GM19025 (cell line): ENCODE data around the gene LAMB4.

Experiments used
- ATAC-seq: cut with Tn5 transposase; IDR thresholded peaks from one replicate; pipeline ENCODE4 v1.9.1; 2021; ENCODE audit warnings: mild to moderate bottlenecking, low read depth, moderate library complexity; ENCODE audit not compliant: unreplicated experiment

LAMB4 gene, protein sequence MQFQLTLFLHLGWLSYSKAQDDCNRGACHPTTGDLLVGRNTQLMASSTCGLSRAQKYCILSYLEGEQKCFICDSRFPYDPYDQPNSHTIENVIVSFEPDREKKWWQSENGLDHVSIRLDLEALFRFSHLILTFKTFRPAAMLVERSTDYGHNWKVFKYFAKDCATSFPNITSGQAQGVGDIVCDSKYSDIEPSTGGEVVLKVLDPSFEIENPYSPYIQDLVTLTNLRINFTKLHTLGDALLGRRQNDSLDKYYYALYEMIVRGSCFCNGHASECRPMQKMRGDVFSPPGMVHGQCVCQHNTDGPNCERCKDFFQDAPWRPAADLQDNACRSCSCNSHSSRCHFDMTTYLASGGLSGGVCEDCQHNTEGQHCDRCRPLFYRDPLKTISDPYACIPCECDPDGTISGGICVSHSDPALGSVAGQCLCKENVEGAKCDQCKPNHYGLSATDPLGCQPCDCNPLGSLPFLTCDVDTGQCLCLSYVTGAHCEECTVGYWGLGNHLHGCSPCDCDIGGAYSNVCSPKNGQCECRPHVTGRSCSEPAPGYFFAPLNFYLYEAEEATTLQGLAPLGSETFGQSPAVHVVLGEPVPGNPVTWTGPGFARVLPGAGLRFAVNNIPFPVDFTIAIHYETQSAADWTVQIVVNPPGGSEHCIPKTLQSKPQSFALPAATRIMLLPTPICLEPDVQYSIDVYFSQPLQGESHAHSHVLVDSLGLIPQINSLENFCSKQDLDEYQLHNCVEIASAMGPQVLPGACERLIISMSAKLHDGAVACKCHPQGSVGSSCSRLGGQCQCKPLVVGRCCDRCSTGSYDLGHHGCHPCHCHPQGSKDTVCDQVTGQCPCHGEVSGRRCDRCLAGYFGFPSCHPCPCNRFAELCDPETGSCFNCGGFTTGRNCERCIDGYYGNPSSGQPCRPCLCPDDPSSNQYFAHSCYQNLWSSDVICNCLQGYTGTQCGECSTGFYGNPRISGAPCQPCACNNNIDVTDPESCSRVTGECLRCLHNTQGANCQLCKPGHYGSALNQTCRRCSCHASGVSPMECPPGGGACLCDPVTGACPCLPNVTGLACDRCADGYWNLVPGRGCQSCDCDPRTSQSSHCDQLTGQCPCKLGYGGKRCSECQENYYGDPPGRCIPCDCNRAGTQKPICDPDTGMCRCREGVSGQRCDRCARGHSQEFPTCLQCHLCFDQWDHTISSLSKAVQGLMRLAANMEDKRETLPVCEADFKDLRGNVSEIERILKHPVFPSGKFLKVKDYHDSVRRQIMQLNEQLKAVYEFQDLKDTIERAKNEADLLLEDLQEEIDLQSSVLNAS (N-terminal part only)

DNA sequence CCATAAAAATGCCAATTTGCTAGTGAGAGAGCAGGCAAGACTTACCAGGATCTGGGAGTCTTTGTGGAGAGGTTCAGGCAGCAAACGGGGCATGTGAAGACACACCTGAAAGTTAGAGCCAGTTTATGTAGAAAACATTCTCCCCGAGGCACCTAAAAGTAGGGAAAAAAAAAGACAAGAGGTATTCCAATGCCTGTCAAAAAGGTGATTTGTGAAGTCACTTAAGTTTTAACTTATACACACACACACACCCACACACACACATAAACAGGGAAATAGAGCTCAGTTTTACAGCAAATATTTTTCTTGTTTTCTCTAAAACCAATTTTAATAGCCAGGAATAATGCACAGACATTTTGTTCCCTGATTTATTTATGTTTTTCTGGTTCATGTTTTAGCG is at the start of gene LAMB4:
Gene LAMB4, minus strand, starts transcription at position 101 of the 400 bp plus-strand sequence. CDS start 7,197 bp downstream, outside the sequence.
- ATAC-seq, result no peak

DNA sequence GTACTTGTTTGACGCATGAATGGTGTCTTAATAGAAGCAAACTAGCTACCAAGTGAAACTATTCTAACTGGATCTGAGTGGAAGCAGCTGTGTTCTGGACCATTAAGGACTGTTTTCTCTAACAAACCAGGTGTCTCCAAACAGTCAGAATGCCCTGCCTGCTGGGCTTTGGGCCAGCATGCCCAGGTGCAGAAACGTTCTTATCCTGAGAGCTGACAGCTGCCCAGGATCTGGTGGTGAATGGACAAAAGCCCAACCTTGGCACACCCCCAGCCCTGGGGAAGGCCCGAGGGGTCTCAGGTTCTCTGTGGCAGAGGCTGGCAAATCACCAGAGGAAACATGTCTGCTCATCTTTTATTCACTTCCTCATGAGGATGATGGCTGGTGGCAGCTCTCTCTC is 48.2 kb upstream of the LAMB4 start:
- ATAC-seq, result no peak

DNA sequence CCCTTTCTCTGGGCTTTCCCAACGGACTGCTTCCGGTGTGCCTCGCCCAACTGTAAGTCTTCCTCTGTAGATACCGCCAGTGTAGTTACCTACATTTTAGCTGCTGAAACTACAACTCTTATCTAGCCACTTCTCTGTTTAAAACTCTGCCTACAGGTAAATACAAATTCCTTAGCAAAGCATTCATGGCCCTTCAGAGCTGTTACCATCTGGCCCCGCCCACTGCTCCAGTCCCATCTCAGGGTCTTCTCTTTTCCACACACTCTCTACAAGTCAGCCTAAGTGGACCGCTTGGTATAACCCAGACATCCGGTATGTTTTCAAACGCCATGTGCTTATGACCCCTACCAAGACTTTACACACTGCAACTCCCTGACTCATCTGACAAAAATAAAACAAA is 41.0 kb upstream of the LAMB4 start:
- no peak for ATAC-seq

DNA sequence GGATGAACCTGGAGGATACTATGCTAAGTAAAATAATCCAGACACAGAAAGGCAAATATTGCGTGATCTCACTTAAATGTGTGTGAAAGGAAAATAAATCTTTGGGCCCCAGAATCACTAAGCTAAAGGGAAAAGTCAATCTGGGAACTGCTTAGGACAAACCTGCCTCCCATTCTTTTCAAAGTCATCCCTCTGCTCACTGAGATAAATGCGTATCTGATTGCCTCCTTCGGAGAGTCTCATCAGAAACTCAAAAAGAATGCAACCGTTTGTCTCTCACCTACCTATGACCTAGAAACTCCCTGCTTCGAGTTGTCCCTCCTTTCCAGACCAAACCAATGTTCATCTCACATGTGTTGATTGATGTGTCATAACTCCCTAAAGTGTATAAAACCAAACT is 40.1 kb upstream of the LAMB4 start:
- ATAC-seq, result no peak

DNA sequence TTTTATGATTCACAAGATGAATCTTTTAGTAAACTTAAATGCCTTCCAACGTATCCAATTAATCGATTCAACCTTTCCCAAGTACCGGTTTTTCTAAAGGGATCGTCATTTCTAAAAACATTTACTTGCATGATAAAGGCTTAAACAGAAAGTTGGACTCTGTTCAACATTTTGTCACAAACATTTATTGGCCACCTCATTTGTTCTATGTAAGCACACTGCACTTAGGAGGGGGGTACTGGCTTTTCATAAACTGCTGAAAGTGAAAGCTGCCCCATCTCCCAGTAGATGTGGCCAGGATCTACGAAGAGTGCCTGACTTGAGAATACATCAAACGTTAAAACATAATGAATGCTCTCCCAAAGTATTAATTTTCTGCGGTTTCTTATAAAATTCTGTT is 37.3 kb upstream of the LAMB4 start:
- no peak for ATAC-seq

DNA sequence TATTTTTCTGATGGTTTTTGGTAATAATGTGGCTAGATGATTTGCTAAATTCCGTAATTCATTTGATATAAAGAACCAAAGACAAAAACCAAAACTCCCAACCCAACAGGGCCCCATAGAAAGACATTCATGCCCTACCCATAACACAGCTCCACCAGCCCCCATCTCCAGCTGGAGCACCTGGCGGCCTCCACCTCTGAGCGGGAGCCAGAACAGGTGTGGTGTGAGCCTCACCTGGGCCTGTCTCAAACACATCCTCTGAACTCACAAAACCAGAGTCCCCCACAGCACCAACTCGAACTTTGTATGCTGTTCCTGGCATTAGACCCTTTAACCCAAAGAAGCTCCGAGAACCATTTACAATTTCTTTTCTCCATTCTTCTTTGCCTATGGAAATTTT is 36.5 kb upstream of the LAMB4 start:
- no peak for ATAC-seq

DNA sequence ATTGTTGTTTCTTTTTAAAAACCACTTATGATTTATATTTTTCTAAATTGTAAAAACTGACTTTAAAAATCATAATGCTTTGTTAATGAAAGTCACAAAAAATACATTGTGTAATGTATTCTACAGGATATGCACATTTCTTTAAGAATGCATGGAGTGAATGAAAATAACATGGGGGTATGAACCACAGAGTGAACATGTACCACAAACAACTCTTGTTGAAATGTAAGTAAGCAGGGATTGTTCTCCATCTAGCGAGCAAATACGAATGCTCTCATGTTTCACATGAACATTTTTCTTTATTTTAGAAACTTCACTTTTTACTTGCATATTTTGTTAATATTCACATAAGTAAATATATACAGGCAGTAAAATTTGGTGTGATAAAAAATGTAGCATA is 35.6 kb upstream of the LAMB4 start:
- ATAC-seq, result no peak

DNA sequence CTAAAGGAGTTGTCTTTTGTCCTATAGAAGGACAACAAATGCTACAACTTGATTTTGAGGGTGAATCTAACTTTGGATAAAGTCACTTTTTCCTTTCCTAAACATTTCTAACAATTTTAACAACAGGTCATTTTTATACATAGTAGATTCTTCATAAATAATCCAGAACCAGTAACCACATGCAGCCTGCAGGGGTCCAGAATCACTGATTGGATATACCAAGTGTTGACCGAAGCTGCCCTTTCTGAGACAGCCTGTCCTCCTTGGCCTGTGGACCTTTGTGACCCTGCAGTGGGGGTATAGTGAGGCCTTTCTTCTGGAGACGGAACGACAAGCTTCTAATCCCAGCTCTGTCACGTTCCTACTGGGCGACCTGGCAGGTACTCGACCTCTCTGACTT is 34.8 kb upstream of the LAMB4 start:
- ATAC-seq, result no peak

DNA sequence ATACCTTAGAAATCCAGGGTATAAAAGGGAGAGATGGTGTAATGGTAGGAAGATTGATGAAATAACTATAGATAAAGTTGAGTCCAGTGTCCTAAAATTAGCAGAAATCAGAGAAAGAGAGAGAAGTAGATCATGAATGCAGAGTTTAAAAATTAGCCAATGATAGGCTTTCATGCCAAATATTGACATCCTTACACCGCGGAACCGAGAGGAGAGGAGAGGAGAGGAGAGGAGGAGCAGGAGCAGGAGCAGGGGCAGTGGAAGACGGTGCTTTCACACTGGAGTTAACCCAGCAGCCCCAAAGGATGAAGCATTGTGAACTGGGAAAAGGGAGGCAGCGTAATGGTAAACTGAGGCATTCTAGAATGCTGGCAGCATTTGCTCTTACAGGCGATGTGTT is 34.2 kb upstream of the LAMB4 start:
- ATAC-seq, result no peak

DNA sequence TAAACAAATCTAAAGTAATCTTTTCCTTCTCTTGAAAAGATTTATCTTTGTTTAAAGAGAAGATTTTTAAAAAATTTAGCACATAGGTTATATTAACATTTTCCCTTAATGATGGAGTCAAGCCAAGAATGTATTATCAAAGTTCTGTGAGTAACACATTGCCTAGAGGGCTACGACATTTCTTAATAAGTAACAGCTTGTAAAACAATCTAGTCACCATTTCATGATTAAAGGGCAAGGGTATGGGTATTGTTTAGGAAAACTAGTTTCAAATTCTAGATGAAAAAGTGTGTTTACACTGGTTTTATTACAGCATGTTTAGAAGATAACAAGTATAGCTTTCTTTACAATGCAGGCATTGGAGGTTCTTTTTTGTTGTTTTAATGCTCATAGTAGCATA is 28.6 kb upstream of the LAMB4 start:
- no peak for ATAC-seq

DNA sequence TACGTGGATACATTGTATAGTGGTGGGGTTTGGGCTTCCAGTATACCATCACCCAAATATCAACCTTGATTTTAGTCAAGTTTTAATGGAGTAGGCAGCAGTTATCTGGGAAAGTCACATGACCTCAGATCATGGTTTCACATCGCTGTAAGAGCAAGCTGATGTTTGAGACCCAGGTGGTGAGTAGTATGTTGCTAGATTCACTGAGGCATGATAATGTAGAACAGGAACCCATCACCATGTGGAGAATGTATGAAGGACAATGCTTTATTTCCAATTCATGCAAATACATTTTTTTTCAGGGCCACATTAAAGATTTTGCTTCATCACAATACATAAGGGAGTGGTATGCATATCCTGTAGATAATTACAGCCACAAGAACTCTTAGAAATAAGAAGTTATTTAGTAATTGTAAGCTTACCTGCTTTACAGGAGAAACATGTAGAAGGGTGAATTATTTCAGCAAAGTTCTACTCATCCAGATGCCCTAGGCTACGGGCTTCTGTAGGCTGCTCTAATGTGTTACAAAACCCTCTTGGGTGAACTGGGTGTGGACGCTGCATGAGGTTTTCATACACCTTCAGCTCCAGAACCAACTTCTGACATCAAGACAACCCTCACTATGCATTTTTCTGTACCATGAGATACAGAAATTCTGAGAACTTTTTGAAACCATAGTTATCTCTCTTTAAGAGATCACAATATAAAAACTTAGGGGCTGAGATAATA is 27.6 kb upstream of the LAMB4 start:
- ATAC-seq, result no peak

DNA sequence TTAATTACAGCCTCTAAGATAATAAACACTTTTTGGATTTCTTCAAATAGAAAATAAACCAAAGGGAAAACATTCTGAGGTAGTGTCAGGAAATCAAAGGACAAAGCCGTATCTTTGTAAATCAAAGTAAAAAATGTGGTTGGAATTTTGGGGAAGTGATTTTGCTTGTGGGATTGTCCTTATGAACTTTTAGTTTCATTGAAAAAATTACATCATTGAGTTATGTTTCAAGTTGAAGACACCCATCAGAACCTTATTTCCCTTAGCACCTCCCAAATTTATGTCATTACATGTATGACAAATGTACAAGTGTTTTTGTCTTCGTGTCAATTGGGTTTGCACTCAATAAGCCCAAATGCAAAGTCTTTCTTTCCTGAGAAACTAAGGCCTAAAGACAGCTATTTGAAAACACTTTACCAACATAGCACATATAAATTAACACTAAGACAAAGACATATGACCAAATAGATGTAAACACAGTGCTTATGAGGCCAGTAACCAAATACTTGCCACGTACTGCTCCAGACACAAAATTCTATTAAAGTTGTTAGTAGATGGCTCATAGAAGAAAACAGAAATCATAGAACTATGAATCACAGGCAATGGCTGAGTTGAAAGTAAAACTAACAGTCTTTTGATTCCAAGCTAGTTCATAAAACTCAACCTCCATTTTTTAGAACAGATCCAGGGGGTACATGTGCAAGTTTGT is 26.9 kb upstream of the LAMB4 start:
- ATAC-seq, result no peak

DNA sequence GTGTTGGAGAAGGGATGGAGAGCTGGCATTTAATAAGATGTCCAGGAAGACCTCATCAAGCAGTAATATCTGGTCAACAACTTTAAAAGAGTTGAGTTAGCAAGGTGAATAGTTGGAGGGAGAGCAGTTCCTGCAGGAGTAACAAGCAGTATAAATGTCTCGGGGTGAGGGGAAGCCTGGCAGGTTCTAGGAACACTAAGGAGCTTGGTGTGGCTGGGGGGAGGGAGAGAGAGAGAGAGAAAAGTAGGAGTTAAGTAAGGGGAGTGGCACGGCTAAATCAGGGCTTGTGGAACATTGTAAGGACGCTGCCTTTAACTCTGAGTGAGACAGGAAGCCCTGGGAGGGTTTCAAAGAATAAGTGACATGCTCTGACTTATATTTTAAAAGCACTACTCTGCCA is 22.0 kb upstream of the LAMB4 start:
- ATAC-seq, result no peak

DNA sequence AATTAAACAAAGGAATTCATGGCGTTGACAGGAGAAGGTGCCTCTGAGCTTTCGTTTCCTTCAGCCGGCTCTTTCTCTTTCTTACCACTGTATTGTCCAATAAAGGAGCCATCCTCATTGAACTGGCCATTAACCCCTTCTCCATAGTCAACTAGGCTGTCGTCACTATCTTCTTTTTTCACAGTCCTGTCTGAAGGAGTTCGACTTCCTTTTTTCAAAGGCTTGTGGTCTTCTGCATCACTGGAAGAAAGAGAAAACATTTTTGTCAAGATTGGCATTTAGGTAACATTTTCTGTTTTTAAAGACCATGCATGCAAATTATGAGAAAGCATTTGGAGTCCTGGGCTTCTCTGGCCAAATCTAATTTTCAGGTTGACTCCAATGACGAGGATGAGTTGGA is 19.7 kb upstream of the LAMB4 start:
- no peak for ATAC-seq

DNA sequence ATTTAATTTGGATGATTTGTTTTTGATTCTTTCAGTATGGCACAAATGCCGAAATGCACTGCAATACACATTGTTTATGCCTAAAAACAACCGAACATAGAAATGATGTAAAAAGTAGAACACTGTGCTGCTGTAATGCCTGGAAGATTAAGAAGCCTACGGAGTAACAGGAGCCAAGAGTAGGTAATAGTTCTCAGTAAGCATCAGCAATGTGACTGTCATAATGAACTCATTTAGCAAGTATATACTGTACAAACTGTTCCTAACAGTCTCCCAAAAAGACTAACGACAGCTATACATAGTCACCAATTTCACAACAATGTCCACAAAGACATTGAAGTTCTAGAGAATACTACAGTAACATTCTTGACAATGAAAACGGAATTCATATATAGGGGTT is 19.0 kb upstream of the LAMB4 start:
- no peak for ATAC-seq

DNA sequence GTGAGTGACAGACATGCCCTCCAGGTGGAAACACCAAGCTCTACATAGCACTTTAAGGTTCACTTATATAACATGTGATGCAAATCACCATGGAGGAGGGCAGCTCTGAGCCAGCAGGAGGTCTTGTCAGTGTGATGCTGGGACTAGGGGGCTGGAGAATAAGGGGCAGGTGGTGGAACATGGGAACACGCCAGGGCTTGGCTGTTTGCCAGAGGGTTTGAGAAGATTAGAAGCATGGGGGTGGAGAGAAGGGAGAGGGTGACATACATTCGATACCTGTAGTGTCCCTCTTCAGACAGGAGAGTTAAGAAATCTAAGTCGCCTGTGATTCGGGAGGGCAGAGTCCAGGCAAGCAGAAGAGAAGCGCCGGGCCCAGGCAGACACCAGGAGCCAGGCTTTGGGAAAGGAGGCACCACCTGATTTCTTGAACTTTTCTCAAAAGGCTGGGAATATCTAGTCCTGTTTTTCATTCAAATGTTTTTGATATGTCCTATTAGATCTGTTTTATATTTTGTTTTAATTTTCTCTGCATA is 16.9 kb upstream of the LAMB4 start:
- ATAC-seq, result no peak

DNA sequence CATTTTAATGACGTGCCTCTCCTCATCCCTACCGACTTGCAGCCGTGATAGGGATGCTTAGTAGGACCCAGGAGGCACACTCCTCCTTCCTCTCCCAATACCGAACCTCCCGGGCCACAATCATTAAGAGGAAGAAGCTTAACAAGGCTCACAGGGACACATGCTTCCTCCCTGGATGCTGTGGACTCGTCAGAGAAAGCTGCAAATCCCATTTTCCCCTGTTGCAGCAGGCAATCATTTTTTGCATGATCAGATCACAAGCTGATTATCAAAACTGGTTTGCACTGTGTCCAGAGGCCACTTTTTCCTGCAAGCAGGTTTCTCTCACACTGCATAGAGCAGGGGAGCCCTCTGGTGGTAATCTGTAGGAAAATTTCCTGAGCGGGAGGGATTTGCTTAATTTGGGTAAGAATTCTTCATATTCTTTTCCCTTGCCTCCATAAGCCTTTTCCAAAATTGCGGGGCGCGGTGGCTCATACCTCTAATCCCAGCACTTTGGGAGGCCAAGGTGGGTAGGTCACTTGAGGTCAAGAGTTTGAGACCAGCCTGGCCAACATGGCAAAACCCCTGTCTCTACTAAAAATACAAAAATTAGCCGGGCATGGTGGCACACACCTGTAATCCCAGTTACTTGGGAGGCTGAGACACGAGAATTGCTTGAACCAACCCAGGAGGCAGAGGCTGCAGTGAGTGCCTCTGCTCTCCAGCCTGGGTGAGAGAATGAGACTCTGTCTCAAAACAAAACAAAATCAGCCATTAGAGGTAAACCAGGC is 16.1 kb upstream of the LAMB4 start:
- no peak for ATAC-seq

DNA sequence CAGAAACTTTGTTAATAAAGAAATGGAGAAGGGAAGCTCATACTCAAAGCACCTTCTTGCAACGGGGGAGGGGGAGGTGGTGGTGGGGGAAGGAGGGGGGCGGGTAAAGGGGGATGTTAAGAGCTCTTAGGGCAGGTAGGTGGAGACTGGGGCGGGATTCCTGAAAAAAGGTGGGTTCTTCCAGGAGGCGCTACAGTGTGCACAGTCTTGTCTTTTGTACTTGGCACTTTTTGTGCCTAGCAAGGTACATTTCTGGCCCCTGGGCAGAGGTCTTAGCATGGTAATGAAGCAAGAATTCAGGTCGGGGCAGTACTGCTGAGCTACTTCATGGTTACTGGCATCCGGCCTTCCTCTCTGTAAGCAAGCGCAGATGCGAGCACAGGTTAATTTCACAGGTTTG is 15.2 kb upstream of the LAMB4 start:
- ATAC-seq, result no peak

DNA sequence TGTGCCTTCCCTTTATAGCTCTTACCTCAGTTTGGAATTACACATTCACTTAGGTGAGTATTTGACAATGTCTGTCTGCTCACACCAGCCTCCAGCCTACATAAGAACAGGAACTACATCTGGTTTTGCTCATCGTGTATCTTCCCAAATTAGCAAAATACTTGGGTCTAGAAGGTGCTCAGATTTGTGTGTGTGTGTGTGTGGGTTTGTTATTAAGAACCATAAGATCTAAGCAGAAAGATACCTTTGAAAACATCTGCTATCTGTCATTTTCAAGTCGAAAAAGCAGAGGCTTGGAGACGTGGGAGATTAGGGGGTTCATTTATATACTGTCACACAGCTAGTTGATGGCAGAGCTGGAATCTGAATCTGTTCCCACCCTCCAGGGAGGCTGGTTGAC is 14.8 kb upstream of the LAMB4 start:
- ATAC-seq, result no peak
